Measurements from ENCODE around the gene ZC2HC1B. TPM values are rescaled to one million over a fixed set of nuclear protein-coding genes. Genes with fewer than 3 reads are reported as not detected.

ZC2HC1B gene
- total RNA-seq, 1 experiment from 2014 or later: not detected

DNA sequence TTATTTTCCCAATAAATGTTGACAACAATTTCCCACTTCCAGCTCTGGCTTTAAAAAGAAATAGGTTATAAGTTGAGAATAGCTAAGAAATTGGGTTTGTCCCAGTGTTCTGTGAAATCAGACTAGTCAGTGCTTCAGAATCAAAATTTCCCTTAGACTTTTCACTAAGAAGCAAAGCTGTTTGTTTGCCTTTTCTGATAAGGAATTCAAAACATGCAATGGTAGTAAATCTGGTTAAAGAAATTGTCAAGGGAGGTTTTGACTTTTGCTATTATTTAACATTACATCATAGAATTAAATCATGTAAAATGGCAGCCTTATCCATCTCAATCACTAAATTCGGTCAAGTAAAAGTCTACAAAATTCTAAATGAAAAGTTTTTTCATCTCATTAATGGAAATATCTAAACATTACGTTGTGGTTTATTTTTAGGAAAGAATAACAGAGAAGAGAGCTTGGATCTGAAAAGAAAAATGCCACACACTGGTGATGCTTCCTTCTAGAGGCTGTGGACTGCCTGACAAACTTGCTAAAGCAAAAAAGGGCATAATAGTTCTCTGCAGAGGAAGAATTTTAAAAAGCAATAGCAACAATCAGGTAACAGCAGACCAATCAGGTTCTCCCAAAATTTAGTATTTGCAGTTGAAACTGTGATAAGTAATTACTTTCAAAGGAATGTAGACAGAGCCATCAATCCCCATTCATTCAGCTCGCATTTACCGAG is 107.4 kb downstream of the ZC2HC1B start:
- no peak for DNase-seq (ENCODE audit: unreplicated experiment)

DNA sequence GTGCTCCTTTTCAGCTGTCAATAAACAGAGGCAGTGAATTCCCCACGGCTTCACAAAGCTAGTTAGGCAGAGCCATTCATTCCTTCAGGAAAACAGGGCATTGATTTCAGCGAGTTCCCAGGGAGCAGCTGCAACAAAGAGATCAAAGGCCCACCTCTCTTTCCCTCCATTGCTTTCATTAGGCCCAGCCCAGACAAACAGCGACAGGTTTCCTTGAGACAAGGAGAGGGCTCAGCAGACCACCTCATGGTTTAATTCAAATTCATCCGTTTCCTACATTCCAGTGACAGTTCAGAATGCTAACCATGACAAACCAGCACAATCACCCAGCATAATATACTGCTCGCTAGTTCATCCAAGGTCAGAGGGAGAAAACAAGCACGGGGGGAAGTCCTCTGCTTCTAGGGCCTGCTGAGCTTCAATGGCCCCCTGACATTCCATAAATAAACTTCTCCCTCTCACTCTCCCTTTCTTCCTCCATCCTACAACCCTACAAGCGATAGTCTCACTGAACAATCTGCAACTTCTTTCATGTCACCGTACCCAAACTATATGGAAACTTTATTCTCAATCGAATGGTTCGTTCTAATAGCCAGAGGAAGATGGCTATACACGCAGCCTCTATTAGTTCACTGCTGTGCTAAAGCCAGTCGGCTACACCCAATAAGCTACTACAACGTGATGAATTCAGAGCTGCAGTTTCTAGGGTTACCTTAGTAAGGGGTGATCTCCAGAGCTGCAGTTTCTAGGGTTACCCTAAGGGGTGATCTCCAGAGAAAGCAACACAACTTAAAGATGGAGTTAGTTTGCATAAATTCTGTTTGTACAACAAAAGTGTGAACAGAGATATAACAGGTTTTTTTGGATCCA is 109.1 kb downstream of the ZC2HC1B start:
- Mint-ChIP-seq H3K4me1 (ENCODE audit: insufficient read depth, unreplicated experiment) (no peaks in the 10 kb centered on the region), H3K9me3 (ENCODE audit: unreplicated experiment) (no peaks in the 10 kb centered on the region), H3K27me3 (ENCODE audit: insufficient read depth, unreplicated experiment) (no peaks in the 10 kb centered on the region), H3K27ac (ENCODE audit: low read depth, unreplicated experiment) (no peak overlapping the region), H3K36me3 (ENCODE audit: insufficient read depth, unreplicated experiment) (no peaks in the 10 kb centered on the region), H3K4me3 (ENCODE audit: unreplicated experiment) (no peak overlapping the region)
- ChIA-PET POLR2A (no interaction called here), CTCF (interaction anchor here (0.6 to 1.3 kb wide), 3 partner anchors 33 to 134 kb away, joined by 3 to 5 read pairs (median 3); no protein-coding TSS in a partner anchor)
- intact Hi-C loops (cut with micrococcal nuclease): no loop called here
- no peak for TF ChIP-seq CTCF (IDR thresholded peaks at IDR 0.05; ENCODE audit: unreplicated experiment)
- no TSS peak for BruUV-seq (replicated peaks)
- no peak for DNase-seq (ENCODE audit: unreplicated experiment)

More for the DNA sequence above, 107.4 kb downstream of the ZC2HC1B start:
- BruUV-seq (replicated peaks): no TSS peak
- no peak for TF ChIP-seq CTCF (IDR thresholded peaks at IDR 0.05; ENCODE audit: unreplicated experiment)
- peaks cover 9% of the 10 kb centered on the region for H3K4me1 Mint-ChIP-seq (ENCODE audit: insufficient read depth, unreplicated experiment)
- POLR2A ChIA-PET: interaction anchor here (1.8 kb wide), 1 partner anchor 10 kb away, joined by 5 read pairs; no protein-coding TSS in a partner anchor
- H3K4me3 Mint-ChIP-seq (ENCODE audit: unreplicated experiment): no peak overlapping the region
- CTCF ChIA-PET: interaction anchor here (0.5 to 0.7 kb wide), 3 partner anchors 20 to 244 kb away, joined by 3 to 4 read pairs (median 3); no protein-coding TSS in a partner anchor
- no peaks in the 10 kb centered on the region for H3K9me3 Mint-ChIP-seq (ENCODE audit: unreplicated experiment)
- intact Hi-C loops (cut with micrococcal nuclease): no loop called here
- no peaks in the 10 kb centered on the region for H3K27me3 Mint-ChIP-seq (ENCODE audit: insufficient read depth, unreplicated experiment)
- peak overlapping the region; percentile 16 for H3K27ac Mint-ChIP-seq (ENCODE audit: low read depth, unreplicated experiment)
- H3K36me3 Mint-ChIP-seq (ENCODE audit: insufficient read depth, unreplicated experiment): no peaks in the 10 kb centered on the region

DNA sequence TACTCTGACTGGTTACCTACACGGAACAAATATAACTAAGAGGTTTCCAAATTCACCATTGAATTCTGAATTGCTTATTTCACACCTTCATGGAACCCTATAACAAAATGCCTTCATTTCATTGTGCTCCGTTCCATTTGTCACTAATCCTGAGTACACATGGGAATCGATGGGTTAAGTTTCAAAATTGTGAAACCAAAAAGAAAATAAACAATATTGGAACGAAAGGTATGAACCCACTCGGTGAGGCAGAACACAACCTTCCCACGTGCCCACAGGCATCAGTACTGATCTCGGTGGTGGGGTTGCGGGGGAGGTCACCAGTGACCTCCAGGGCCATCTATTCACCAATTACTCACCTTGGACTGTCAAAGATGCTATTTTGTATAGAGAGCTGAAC is 109.8 kb downstream of the ZC2HC1B start:
- intact Hi-C loops (cut with micrococcal nuclease): no loop called here
- Mint-ChIP-seq H3K9me3 (ENCODE audit: unreplicated experiment) (no peaks in the 10 kb centered on the region), H3K4me3 (ENCODE audit: unreplicated experiment) (no peak overlapping the region), H3K36me3 (ENCODE audit: insufficient read depth, unreplicated experiment) (no peaks in the 10 kb centered on the region), H3K4me1 (ENCODE audit: insufficient read depth, unreplicated experiment) (no peaks in the 10 kb centered on the region), H3K27me3 (ENCODE audit: insufficient read depth, unreplicated experiment) (no peaks in the 10 kb centered on the region), H3K27ac (ENCODE audit: low read depth, unreplicated experiment) (no peak overlapping the region)
- CTCF ChIA-PET: interaction anchor here (1.3 kb wide), 1 partner anchor 38 kb away, joined by 3 read pairs; no protein-coding TSS in a partner anchor
- POLR2A ChIA-PET: no interaction called here
- no TSS peak for BruUV-seq (replicated peaks)
- TF ChIP-seq CTCF (IDR thresholded peaks at IDR 0.05; ENCODE audit: unreplicated experiment): no peak
- DNase-seq (ENCODE audit: unreplicated experiment): no peak

- no peak for DNase-seq (ENCODE audit: unreplicated experiment)
- Mint-ChIP-seq H3K4me3 (ENCODE audit: unreplicated experiment) (no peak overlapping the region), H3K27ac (ENCODE audit: low read depth, unreplicated experiment) (no peak overlapping the region), H3K9me3 (ENCODE audit: unreplicated experiment) (no peaks in the 10 kb centered on the region), H3K36me3 (ENCODE audit: insufficient read depth, unreplicated experiment) (no peaks in the 10 kb centered on the region), H3K27me3 (ENCODE audit: insufficient read depth, unreplicated experiment) (no peaks in the 10 kb centered on the region), H3K4me1 (ENCODE audit: insufficient read depth, unreplicated experiment) (no peaks in the 10 kb centered on the region)
- ChIA-PET POLR2A (no interaction called here), CTCF (no interaction called here)
- TF ChIP-seq CTCF (IDR thresholded peaks at IDR 0.05; ENCODE audit: unreplicated experiment): no peak
- no TSS peak for BruUV-seq (replicated peaks)
- intact Hi-C loops (cut with micrococcal nuclease): no loop called here
Measured at GRCh38 chr6:143976806-143977349, 112.6 kb downstream of the ZC2HC1B start.
